ENCODE results near the gene ANXA5.

DNA sequence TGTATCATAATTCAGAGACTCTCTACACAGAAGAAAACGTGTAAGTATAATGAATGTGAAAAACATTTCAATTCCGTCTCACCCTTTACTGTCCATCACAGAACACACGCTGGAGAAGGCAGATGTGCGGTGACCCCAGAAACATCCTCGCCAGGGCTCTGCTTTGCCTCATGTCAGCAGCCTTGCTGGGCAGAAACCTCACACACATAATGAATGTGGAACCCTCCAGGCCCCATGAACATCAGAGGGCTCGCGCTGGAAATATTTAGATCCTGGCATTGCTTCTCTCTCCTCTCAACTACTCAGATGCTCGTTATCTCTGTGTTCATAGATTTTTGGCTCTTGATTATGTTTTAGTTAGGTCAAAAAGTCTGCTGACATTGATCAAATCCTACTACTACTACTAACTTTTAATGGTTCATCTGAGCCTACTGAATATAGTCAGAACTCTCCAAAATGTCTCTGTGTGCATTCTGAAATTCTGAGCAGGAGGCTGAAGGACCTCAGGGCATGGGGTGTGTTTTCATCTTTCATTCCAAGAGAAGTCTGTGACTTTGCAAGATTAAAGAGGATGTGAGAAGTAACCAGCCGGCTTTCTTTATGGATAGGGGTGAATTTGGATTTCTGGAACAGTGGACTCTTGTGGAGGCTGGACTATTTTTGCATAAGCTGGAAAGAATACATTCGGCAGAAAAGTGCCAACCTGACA, 41.2 kb upstream of the ANXA5 start:
- TF ChIP-seq, protein P1, sequence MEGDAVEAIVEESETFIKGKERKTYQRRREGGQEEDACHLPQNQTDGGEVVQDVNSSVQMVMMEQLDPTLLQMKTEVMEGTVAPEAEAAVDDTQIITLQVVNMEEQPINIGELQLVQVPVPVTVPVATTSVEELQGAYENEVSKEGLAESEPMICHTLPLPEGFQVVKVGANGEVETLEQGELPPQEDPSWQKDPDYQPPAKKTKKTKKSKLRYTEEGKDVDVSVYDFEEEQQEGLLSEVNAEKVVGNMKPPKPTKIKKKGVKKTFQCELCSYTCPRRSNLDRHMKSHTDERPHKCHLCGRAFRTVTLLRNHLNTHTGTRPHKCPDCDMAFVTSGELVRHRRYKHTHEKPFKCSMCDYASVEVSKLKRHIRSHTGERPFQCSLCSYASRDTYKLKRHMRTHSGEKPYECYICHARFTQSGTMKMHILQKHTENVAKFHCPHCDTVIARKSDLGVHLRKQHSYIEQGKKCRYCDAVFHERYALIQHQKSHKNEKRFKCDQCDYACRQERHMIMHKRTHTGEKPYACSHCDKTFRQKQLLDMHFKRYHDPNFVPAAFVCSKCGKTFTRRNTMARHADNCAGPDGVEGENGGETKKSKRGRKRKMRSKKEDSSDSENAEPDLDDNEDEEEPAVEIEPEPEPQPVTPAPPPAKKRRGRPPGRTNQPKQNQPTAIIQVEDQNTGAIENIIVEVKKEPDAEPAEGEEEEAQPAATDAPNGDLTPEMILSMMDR (conservative IDR thresholded peaks at IDR 0.05), result no peak
- no peak for TF ChIP-seq EZH2 (IDR thresholded peaks at IDR 0.05; ENCODE audit: low read depth)

Data from PC-9 (cell line).